Keratinocyte (primary cell): ENCODE results near the gene VCL. TPM values are rescaled to one million over a fixed set of nuclear protein-coding genes. Genes with fewer than 3 reads are reported as not detected.

Experiments used
- DNase-seq: peaks from one replicate; pipeline ENCODE4 v3.0.0-alpha.2; 2011; ENCODE audit warnings: low read depth, missing footprints, low spot score
- FAIRE-seq: peaks from 2 replicates; lab custom pipeline; 2011; peaks lifted over from hg19 to GRCh38; lab: Jason Lieb, UNC
- H2AFZ ChIP-seq: 2 replicates; pipeline ENCODE4 v1.6.0; 2012; ENCODE audit warnings: low read length, control low read depth, inconsistent platforms; ENCODE audit not compliant: control insufficient read depth
- H3K27ac ChIP-seq: 2 replicates; pipeline ENCODE4 v1.5.1; 2011; ENCODE audit warnings: low read length; ENCODE audit not compliant: control insufficient read depth, insufficient read depth
- H3K27me3 ChIP-seq: 3 replicates; pipeline ENCODE4 v1.6.0; 2011; ENCODE audit warnings: low read length; ENCODE audit not compliant: control insufficient read depth, insufficient read depth; ENCODE audit errors: extremely low read depth
- H3K36me3 ChIP-seq, 2 experiments: 2 replicates in 1 of 2; 3 replicates in 1 of 2; pipeline ENCODE4 v1.5.1; 2011; ENCODE audit warnings: low read length in 2 of 2, mild to moderate bottlenecking in 1 of 2; ENCODE audit not compliant: control insufficient read depth in 2 of 2, insufficient read depth in 2 of 2; ENCODE audit errors: extremely low read depth in 1 of 2
- H3K4me1 ChIP-seq: 3 replicates; pipeline ENCODE4 v1.5.1; 2011; ENCODE audit warnings: low read length; ENCODE audit not compliant: control insufficient read depth, insufficient read depth; ENCODE audit errors: extremely low read depth
- H3K4me2 ChIP-seq: 3 replicates; pipeline ENCODE4 v1.6.0; 2011; ENCODE audit warnings: low read depth, low read length; ENCODE audit not compliant: control insufficient read depth, insufficient read depth; ENCODE audit errors: extremely low read depth
- H3K4me3 ChIP-seq, 3 experiments: fragments of 200-600 bp in 1 of 3; sonication (generic) in 1 of 3; 2 replicates in 2 of 3; 3 replicates in 1 of 3; pipeline ENCODE4 v1.5.1; 2011 to 2016; ENCODE audit warnings: low read length in 3 of 3, mild to moderate bottlenecking in 3 of 3, control low read depth in 2 of 3, inconsistent platforms in 1 of 3, low read depth in 1 of 3, mixed read lengths in 1 of 3, mixed run types in 1 of 3, moderate library complexity in 1 of 3; ENCODE audit not compliant: control insufficient read depth in 2 of 3, insufficient read depth in 2 of 3; ENCODE audit errors: extremely low read depth in 1 of 3
- H3K79me2 ChIP-seq: 2 replicates; pipeline ENCODE4 v1.6.0; 2012; ENCODE audit warnings: low read length; ENCODE audit not compliant: control insufficient read depth, insufficient read depth
- H3K9ac ChIP-seq: 3 replicates; pipeline ENCODE4 v1.6.0; 2011; ENCODE audit warnings: low read length; ENCODE audit not compliant: control insufficient read depth, insufficient read depth; ENCODE audit errors: extremely low read depth
- H3K9me1 ChIP-seq: 3 replicates; pipeline ENCODE4 v1.6.0; 2011; ENCODE audit warnings: low read length; ENCODE audit not compliant: control insufficient read depth, insufficient read depth; ENCODE audit errors: extremely low read depth
- H3K9me3 ChIP-seq: 2 replicates; pipeline ENCODE4 v1.5.1; 2012; ENCODE audit warnings: low read depth, low read length; ENCODE audit not compliant: control insufficient read depth
- H4K20me1 ChIP-seq: 3 replicates; pipeline ENCODE4 v1.6.0; 2011; ENCODE audit warnings: low read length; ENCODE audit not compliant: control insufficient read depth, insufficient read depth; ENCODE audit errors: extremely low read depth
- CTCF ChIP-seq, 3 experiments: IDR thresholded peaks in 1 of 3; conservative IDR thresholded peaks in 1 of 3; optimal IDR thresholded peaks in 1 of 3; 2 replicates in 2 of 3; 3 replicates in 1 of 3; pipeline versions ENCODE3 to v1.5.1; 2011; ENCODE audit warnings: low read length in 3 of 3, mild to moderate bottlenecking in 3 of 3, moderate library complexity in 2 of 3, control low read depth in 1 of 3, inconsistent platforms in 1 of 3; ENCODE audit not compliant: insufficient read depth in 2 of 3; ENCODE audit errors: extremely low read depth in 1 of 3
- EZH2 ChIP-seq: IDR thresholded peaks from one replicate; pipeline ENCODE4 v1.6.1; 2012; ENCODE audit warnings: inconsistent platforms, mild to moderate bottlenecking, low read length, moderate library complexity
- dilution Hi-C: fragments of 300-500 bp; cut with MboI; formaldehyde crosslinking; loops from one replicate; pipeline ENCODE4 v1.7.0; 2020; ENCODE audit warnings: low sequenced_read_pairs; ENCODE audit not compliant: extremely low pct_ligation_motif_present
- polyA plus RNA-seq, 5 experiments: library from polyadenylated mRNA; depleted of rRNA in 3 of 5; stranded (reverse) in 3 of 5; stranded (forward) in 1 of 5; unstranded in 1 of 5; fragments of >200 nt; gene quantifications; 1 replicate in 1 of 5; 2 replicates in 3 of 5; 3 replicates in 1 of 5; pipeline versions ENCODE4 v1.2.1 to v1.2.3, GENCODE V29; 2011 to 2012; ENCODE audit warnings: missing spikeins in 2 of 5, low read depth in 1 of 5, low replicate concordance in 1 of 5

Gene VCL
- polyA plus RNA-seq, 1 donor (not counting 4 experiments of a cell fraction or from before 2014, with no cell fraction given): 102 TPM

GRCh38 chr10:74067373-74068352 lies 69.7 kb downstream of the VCL start:
- FAIRE-seq: no peak
- peaks cover 4% of the 10 kb centered on the region for H3K9me1 ChIP-seq

DNA sequence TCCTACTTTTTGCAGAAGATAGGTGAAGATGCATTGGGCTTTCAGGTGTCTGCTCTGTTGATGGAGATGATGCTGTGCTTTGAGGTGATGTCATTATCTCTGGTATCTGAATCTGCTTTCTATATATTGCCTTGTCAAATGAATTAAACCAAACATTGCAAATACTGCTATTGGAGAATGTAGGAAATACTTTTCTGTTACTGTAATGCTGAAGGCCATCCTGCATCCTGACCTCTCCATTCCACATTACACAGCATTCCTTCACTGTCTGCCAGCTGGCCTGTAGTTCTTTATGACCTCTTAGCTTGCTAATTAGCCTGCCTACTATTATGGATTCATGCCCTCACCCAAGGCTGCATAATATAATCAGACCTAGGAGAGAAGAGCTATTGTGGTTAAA lies 73.2 kb downstream of the VCL start:
- Histone ChIP-seq H4K20me1 (no peaks in the 10 kb centered on the region), H3K79me2 (peaks cover 22% of the 10 kb centered on the region), H3K9ac (no peak overlapping the region)

More at GRCh38 chr10:74067373-74068352, 69.7 kb downstream of the VCL start:
- Histone ChIP-seq H3K79me2 (peaks cover 43% of the 10 kb centered on the region), H3K9ac (no peak overlapping the region), H2AFZ (no peak overlapping the region), H3K4me1 (peaks cover 5% of the 10 kb centered on the region), H3K27ac (no peak overlapping the region), H3K9me3 (no peaks in the 10 kb centered on the region), H3K27me3 (no peaks in the 10 kb centered on the region), H3K4me2 (no peak overlapping the region), H4K20me1 (no peaks in the 10 kb centered on the region), H3K4me3 (no peak overlapping the region), H3K36me3 (peaks cover 13 to 14% of the 10 kb centered on the region in 2 experiments)
- TF ChIP-seq EZH2 (no peak), CTCF (optimal IDR thresholded peaks at IDR 0.05 in 1 of 3, IDR thresholded peaks at IDR 0.05 in 1 of 3, conservative IDR thresholded peaks at IDR 0.05 in 1 of 3; ENCODE audit: extremely low read depth in 1 of 3, insufficient read depth in 2 of 3, low read length in 3 of 3) (no peak)
- no peak for DNase-seq
- dilution Hi-C loops: no loop called here

More for the DNA sequence above, 73.2 kb downstream of the VCL start:
- Histone ChIP-seq H3K4me2 (no peak overlapping the region), H3K9me1 (peaks cover 4% of the 10 kb centered on the region), H2AFZ (no peak overlapping the region), H3K36me3 (peaks cover 23 to 24% of the 10 kb centered on the region in 2 experiments), H3K9me3 (no peaks in the 10 kb centered on the region), H3K4me3 (no peak overlapping the region), H3K27ac (no peak overlapping the region), H3K4me1 (peaks cover 5% of the 10 kb centered on the region), H3K27me3 (no peaks in the 10 kb centered on the region)
- FAIRE-seq (no peak), DNase-seq (no peak)
- dilution Hi-C loops: no loop called here
- TF ChIP-seq EZH2: no peak
- TF ChIP-seq CTCF (optimal IDR thresholded peaks at IDR 0.05 in 1 of 3, IDR thresholded peaks at IDR 0.05 in 1 of 3, conservative IDR thresholded peaks at IDR 0.05 in 1 of 3; ENCODE audit: extremely low read depth in 1 of 3, insufficient read depth in 2 of 3, low read length in 3 of 3): no peak
